ENCODE measurements around the gene ALK. TPM values are rescaled to one million over a fixed set of nuclear protein-coding genes. Genes with fewer than 3 reads are reported as not detected.

ALK gene
- polyA plus RNA-seq, 2 of the 4 experiments (the other 2 are of a cell fraction): not detected

DNA sequence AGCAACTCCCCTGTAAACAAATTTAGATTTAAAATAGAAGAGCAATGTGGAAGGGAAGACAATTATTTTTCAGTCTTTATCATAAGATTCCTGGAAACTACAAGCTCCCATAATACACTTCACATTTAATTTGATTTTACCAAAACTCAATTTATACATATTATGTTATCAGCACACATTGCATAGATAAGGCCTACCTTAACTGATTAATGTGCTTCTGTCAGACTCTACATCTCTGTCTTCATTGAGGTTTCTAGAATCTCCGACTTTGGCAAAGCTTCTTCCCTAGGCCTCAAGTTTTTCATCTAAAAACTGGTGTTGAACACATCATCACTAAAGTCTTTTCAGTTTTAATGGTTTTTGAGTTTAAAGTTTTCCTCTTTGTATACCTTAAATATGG, 440.1 kb downstream of the ALK start:
- H3K4me1 ChIP-seq: no peaks in the 10 kb centered on the region

DNA sequence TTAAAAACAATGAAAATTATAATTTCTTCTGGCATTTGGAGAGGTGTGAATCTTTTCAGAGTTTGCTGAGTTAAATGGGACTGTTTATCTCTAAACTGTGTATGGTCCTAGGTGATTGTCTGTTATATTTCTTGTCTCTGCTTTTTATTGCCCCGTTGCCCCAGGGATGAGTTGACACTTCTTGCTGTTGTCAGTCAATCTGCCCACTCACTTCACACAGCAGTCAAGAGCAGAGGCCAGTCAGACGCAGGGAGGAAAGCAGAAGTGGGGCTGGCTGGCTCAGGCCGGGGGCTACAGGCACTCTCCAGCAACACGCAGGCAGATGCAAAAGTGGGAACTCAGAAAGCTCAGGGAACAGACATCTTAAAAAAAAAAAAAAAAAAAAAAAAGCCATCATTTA, 441.0 kb downstream of the ALK start:
- H3K4me1 ChIP-seq: no peaks in the 10 kb centered on the region
- no peak overlapping the region for H3K4me2 ChIP-seq
- TF ChIP-seq ZFP36 (IDR thresholded peaks at IDR 0.05; ENCODE audit: borderline replicate concordance, partially characterized antibody): no peak
- TF ChIP-seq NPAS2 (CRISPR knock-in tag; IDR thresholded peaks at IDR 0.05; ENCODE audit: borderline replicate concordance): no peak
- no peak for TF ChIP-seq JUN (IDR thresholded peaks at IDR 0.05)
- TF ChIP-seq ESRRA (IDR thresholded peaks at IDR 0.05; ENCODE audit: borderline replicate concordance, low read length): no peak
- TF ChIP-seq FOSB (CRISPR knock-in tag; IDR thresholded peaks at IDR 0.05): no peak
- TF ChIP-seq HEYL (CRISPR knock-in tag; IDR thresholded peaks at IDR 0.05): no peak
- POLR2A ChIA-PET: no interaction called here
- FAIRE-seq (no peak), DNase-seq (ENCODE audit: low read depth in 1 of 2, low spot score in 1 of 2) (no peak), ATAC-seq (no peak)
- no peaks in the 10 kb centered on the region for H3K9me3 ChIP-seq
- H3K4me3 ChIP-seq: no peak overlapping the region
- CTCF ChIA-PET: interaction anchor here (2.4 kb wide), 1 partner anchor 11 kb away, joined by 7 read pairs; no protein-coding TSS in a partner anchor
- WGBS (ENCODE audit: missing lambda C conversion rate): 29% methylated on average over 4 of the region's 4 CpGs
- H3K27ac ChIP-seq: no peak overlapping the region

More for the DNA sequence above, 440.1 kb downstream of the ALK start:
- FAIRE-seq (no peak), ATAC-seq (no peak), DNase-seq (ENCODE audit: low read depth in 1 of 2, low spot score in 1 of 2) (no peak)
- Histone ChIP-seq H3K4me3 (no peak overlapping the region), H3K4me2 (no peak overlapping the region), H3K27ac (no peak overlapping the region), H3K9me3 (no peaks in the 10 kb centered on the region)
- CTCF ChIA-PET: interaction anchor here (2.4 kb wide), 1 partner anchor 10 kb away, joined by 7 read pairs; no protein-coding TSS in a partner anchor
- POLR2A ChIA-PET: no interaction called here
- TF ChIP-seq PHF8 (IDR thresholded peaks at IDR 0.05; ENCODE audit: borderline replicate concordance, low read depth) (no peak), EP300 (IDR thresholded peaks at IDR 0.05) (no peak), NFE2L2 (conservative IDR thresholded peaks at IDR 0.05; ENCODE audit: low read length) (no peak), SREBF2 (IDR thresholded peaks at IDR 0.05) (no peak), KDM5A (IDR thresholded peaks at IDR 0.05) (no peak), FOXS1 (CRISPR knock-in tag; IDR thresholded peaks at IDR 0.05) (no peak), POLR2AphosphoS2 (conservative IDR thresholded peaks at IDR 0.05; ENCODE audit: low read length) (no peak), NR3C1 (IDR thresholded peaks at IDR 0.05) (no peak)
- TF ChIP-seq, protein P1, sequence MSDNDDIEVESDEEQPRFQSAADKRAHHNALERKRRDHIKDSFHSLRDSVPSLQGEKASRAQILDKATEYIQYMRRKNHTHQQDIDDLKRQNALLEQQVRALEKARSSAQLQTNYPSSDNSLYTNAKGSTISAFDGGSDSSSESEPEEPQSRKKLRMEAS (IDR thresholded peaks at IDR 0.05): no peak
- TF ChIP-seq, protein P2, sequence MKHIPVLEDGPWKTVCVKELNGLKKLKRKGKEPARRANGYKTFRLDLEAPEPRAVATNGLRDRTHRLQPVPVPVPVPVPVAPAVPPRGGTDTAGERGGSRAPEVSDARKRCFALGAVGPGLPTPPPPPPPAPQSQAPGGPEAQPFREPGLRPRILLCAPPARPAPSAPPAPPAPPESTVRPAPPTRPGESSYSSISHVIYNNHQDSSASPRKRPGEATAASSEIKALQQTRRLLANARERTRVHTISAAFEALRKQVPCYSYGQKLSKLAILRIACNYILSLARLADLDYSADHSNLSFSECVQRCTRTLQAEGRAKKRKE (CRISPR knock-in tag; IDR thresholded peaks at IDR 0.05; ENCODE audit: low read depth): no peak
- TF ChIP-seq, protein P3, sequence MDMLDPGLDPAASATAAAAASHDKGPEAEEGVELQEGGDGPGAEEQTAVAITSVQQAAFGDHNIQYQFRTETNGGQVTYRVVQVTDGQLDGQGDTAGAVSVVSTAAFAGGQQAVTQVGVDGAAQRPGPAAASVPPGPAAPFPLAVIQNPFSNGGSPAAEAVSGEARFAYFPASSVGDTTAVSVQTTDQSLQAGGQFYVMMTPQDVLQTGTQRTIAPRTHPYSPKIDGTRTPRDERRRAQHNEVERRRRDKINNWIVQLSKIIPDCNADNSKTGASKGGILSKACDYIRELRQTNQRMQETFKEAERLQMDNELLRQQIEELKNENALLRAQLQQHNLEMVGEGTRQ (IDR thresholded peaks at IDR 0.05): no peak
- 23% methylated on average over 1 of the region's 1 CpG for WGBS (ENCODE audit: missing lambda C conversion rate)

DNA sequence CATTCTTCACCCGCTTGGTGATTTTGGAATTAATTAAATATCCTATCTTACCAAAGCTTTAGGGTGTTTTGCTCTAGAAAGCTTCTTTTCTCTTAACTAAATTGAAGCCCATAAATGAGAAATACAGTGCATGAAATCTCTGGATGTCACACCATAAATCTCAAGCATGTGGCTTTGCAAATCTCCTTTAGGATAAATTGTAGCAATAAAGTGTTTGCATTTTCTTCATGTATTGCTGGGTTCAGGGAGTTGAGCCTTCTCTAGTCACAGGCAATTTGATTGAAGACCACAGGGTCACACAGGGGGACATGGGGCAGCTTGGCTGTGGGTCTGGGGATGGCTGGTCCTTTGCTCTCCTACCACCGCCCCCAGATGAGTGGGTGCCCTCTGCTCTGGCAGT, 442.0 kb downstream of the ALK start:
- POLR2A ChIA-PET: no interaction called here
- FAIRE-seq: no peak
- Histone ChIP-seq H3K4me1 (no peaks in the 10 kb centered on the region), H3K4me2 (no peak overlapping the region), H3K4me3 (no peak overlapping the region), H3K9me3 (no peaks in the 10 kb centered on the region), H3K27ac (no peak overlapping the region)
- TF ChIP-seq EHF (CRISPR knock-in tag; IDR thresholded peaks at IDR 0.05) (no peak), POLR2AphosphoS2 (conservative IDR thresholded peaks at IDR 0.05; ENCODE audit: low read length) (no peak), ZSCAN20 (CRISPR knock-in tag; IDR thresholded peaks at IDR 0.05) (no peak), HOXB13 (CRISPR knock-in tag; IDR thresholded peaks at IDR 0.05; ENCODE audit: low read depth) (no peak), MAZ (IDR thresholded peaks at IDR 0.05; ENCODE audit: borderline replicate concordance, low read depth, low read length) (no peak), PHF8 (IDR thresholded peaks at IDR 0.05; ENCODE audit: borderline replicate concordance, low read depth) (no peak), NR3C1 (IDR thresholded peaks at IDR 0.05) (no peak), NFE2L2 (conservative IDR thresholded peaks at IDR 0.05; ENCODE audit: low read length) (no peak), CHD2 (IDR thresholded peaks at IDR 0.05; ENCODE audit: low read length, partially characterized antibody) (no peak), ZFP36 (IDR thresholded peaks at IDR 0.05; ENCODE audit: borderline replicate concordance, partially characterized antibody) (no peak), MAFK (IDR thresholded peaks at IDR 0.05; ENCODE audit: partially characterized antibody) (no peak), SREBF2 (IDR thresholded peaks at IDR 0.05) (no peak), MYC (IDR thresholded peaks at IDR 0.05; ENCODE audit: borderline replicate concordance, low read length) (no peak)
- TF ChIP-seq, protein P3 (IDR thresholded peaks at IDR 0.05): no peak
- TF ChIP-seq, protein P4, sequence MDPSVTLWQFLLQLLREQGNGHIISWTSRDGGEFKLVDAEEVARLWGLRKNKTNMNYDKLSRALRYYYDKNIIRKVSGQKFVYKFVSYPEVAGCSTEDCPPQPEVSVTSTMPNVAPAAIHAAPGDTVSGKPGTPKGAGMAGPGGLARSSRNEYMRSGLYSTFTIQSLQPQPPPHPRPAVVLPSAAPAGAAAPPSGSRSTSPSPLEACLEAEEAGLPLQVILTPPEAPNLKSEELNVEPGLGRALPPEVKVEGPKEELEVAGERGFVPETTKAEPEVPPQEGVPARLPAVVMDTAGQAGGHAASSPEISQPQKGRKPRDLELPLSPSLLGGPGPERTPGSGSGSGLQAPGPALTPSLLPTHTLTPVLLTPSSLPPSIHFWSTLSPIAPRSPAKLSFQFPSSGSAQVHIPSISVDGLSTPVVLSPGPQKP (IDR thresholded peaks at IDR 0.05; ENCODE audit: low read depth, low read length): no peak
- 53% methylated on average over 2 of the region's 2 CpGs for WGBS (ENCODE audit: missing lambda C conversion rate)
- no peak for ATAC-seq
- no peak for DNase-seq (ENCODE audit: low read depth in 1 of 2, low spot score in 1 of 2)
- CTCF ChIA-PET: interaction anchor here (1.5 to 2.4 kb wide), 2 partner anchors 12 kb away, joined by 3 to 7 read pairs; no protein-coding TSS in a partner anchor

All from A549 (cell line).